ENCODE measurements around the gene TFEB.

GRCh38 chr6:41720783-41721182 is 14.6 kb downstream of the TFEB start:
- no peak for TF ChIP-seq EZH2 (IDR thresholded peaks at IDR 0.05; ENCODE audit: low read depth)
- TF ChIP-seq CTCF (conservative IDR thresholded peaks at IDR 0.05) = no peak
